ENCODE data around the gene PIGT. TPM values are rescaled to one million over a fixed set of nuclear protein-coding genes. Genes with fewer than 3 reads are reported as not detected.

PIGT gene
- total and polyA plus RNA-seq, 2 of the 4 experiments (the other 2 are of a cell fraction), result 31.2 to 145 TPM

GRCh38 chr20:45423700-45424099 lies 7.8 kb downstream of the PIGT start:
- no peak overlapping the region for H2BK5ac ChIP-seq (ENCODE audit: low read depth, low read length, poor library complexity, severe bottlenecking)
- BruUV-seq (replicated peaks), result no TSS peak
- no peak overlapping the region for H3K4ac ChIP-seq (ENCODE audit: low read depth, low read length)
- ChIA-PET POLR2A (ENCODE audit: unreplicated experiment) (no interaction called here), CTCF (no interaction called here)
- peaks cover 43% of the 10 kb centered on the region for H3K36me3 ChIP-seq (ENCODE audit: control insufficient read depth, insufficient read depth, low read length)
- H2AK5ac ChIP-seq (ENCODE audit: low read depth, low read length), result no peak overlapping the region
- WGBS, 2 experiments (ENCODE audit: extremely low coverage in 2 of 2, insufficient read length in 1 of 2), result no CpG with 5 or more reads among the region's 2 CpGs
- no peak overlapping the region for H3K4me3 ChIP-seq (ENCODE audit: insufficient read depth, low read depth, low read length)
- H3K9me3 ChIP-seq (ENCODE audit: control insufficient read depth, insufficient read depth, low read length), result no peaks in the 10 kb centered on the region
- H2AK9ac ChIP-seq (replicated peaks; ENCODE audit: low read depth, low read length, poor library complexity), result no peak overlapping the region
- peaks cover 3% of the 10 kb centered on the region for H3K9me1 ChIP-seq (ENCODE audit: insufficient read depth, low read length)
- H2AFZ ChIP-seq (replicated peaks; ENCODE audit: low read length, poor library complexity), result no peak overlapping the region
- ATAC-seq (ENCODE audit: low read depth), result no peak
- H4K20me1 ChIP-seq (ENCODE audit: insufficient read depth, low read length), result no peaks in the 10 kb centered on the region
- dilution Hi-C loops (cut with HindIII; ENCODE audit: low sequenced_read_pairs, unreplicated experiment), result no loop called here
- no peaks in the 10 kb centered on the region for H3K27me3 ChIP-seq (ENCODE audit: control insufficient read depth, insufficient read depth, low read length)
- peaks cover 6% of the 10 kb centered on the region; the same call in 1 of the 2 replicates for H3K4me1 ChIP-seq (ENCODE audit: control insufficient read depth, insufficient read depth, low read length)
- no peak overlapping the region for H4K5ac ChIP-seq (ENCODE audit: low read depth, low read length)
- H3K4me2 ChIP-seq (ENCODE audit: low read depth, low read length), result no peak overlapping the region
- H3K27ac ChIP-seq (ENCODE audit: insufficient read depth, low read length), result no peak overlapping the region
- H4K91ac ChIP-seq (ENCODE audit: insufficient read depth, low read depth, low read length), result no peak overlapping the region
- H2BK20ac ChIP-seq (ENCODE audit: low read depth, low read length), result no peak overlapping the region
- no peak overlapping the region for H3K9ac ChIP-seq (ENCODE audit: low read depth, low read length)
- no peak overlapping the region for H2BK120ac ChIP-seq (ENCODE audit: low read depth, low read length)
- H3K56ac ChIP-seq (ENCODE audit: extremely low read depth, insufficient read depth, low read length), result no peak overlapping the region
- H3K18ac ChIP-seq (ENCODE audit: low read depth, low read length), result no peak overlapping the region
- in situ Hi-C loops (cut with MboI; ENCODE audit: low sequenced_read_pairs), result no loop called here
- intact Hi-C loops (cut with micrococcal nuclease), result no loop called here
- peaks cover 0 to 14% of the 10 kb centered on the region in 2 experiments; a peak in 3 of 4 replicates for H3K79me1 ChIP-seq (ENCODE audit: low read depth in 1 of 2, low read length in 2 of 2)
- DNase-seq, result no peak
- H3K14ac ChIP-seq (replicated peaks; ENCODE audit: low read depth, low read length), result no peak overlapping the region
- TF ChIP-seq RFX5 (IDR thresholded peaks at IDR 0.05; ENCODE audit: low read depth, low read length), result no peak
- TF ChIP-seq USF2 (IDR thresholded peaks at IDR 0.05; ENCODE audit: low read depth, low read length), result no peak
- no peak for TF ChIP-seq BHLHE40 (IDR thresholded peaks at IDR 0.05; ENCODE audit: low read depth, low read length)
- no peak for TF ChIP-seq ELK1 (IDR thresholded peaks at IDR 0.05; ENCODE audit: borderline replicate concordance, low read depth, low read length)
- TF ChIP-seq NFE2L2 (IDR thresholded peaks at IDR 0.05; ENCODE audit: low read depth, low read length), result no peak
- TF ChIP-seq MAFK (IDR thresholded peaks at IDR 0.05; ENCODE audit: low read depth, low read length), result no peak
- TF ChIP-seq CTCF (conservative IDR thresholded peaks at IDR 0.05; ENCODE audit: low read depth, low read length), result no peak
- no peak for TF ChIP-seq RAD21 (IDR thresholded peaks at IDR 0.05; ENCODE audit: low read length)
- TF ChIP-seq MXI1 (IDR thresholded peaks at IDR 0.05; ENCODE audit: borderline replicate concordance, low read depth, low read length), result no peak
- TF ChIP-seq SMC3 (IDR thresholded peaks at IDR 0.05; ENCODE audit: low read depth, low read length), result no peak
- no peak for TF ChIP-seq MAZ (IDR thresholded peaks at IDR 0.05; ENCODE audit: borderline replicate concordance, low read depth, low read length)
- TF ChIP-seq POLR2A (IDR thresholded peaks at IDR 0.05; ENCODE audit: low read depth, low read length), result no peak
- no peak for TF ChIP-seq CEBPB (IDR thresholded peaks at IDR 0.05; ENCODE audit: low read depth, low read length)
- TF ChIP-seq FOS (IDR thresholded peaks at IDR 0.05; ENCODE audit: low read depth, low read length), result no peak
- TF ChIP-seq CHD1 (IDR thresholded peaks at IDR 0.05; ENCODE audit: low read depth, low read length), result no peak
- no peak for TF ChIP-seq RCOR1 (IDR thresholded peaks at IDR 0.05; ENCODE audit: insufficient replicate concordance, low read length)
- no peak overlapping the region for H3K23ac ChIP-seq (ENCODE audit: low read depth, low read length)
- no peak overlapping the region for H4K8ac ChIP-seq (ENCODE audit: low read depth in 2 of 2, low read length in 2 of 2)
- no peak overlapping the region for H2BK15ac ChIP-seq (ENCODE audit: low read depth, low read length)

Measured in IMR-90 (cell line).